Panc1 (cell line): ENCODE results near the gene LRRFIP1. TPM values are rescaled to one million over a fixed set of nuclear protein-coding genes. Genes with fewer than 3 reads are reported as not detected.

ENCODE experiments used
- ATAC-seq: fragments of 200-7000 bp; cut with Tn5 transposase; 2 replicates; pipeline ENCODE4 v1.9.1; 2020; ENCODE audit warnings: mild to moderate bottlenecking, moderate library complexity
- BruUV-seq: library from RNA; stranded (reverse); fragments of 400-500 nt; replicated peaks from 2 replicates; lab custom pipeline; 2021; lab: Mats Ljungman, UMichigan
- CTCF ChIA-PET: fragments of 300-600 bp; sonication (Branson Sonifier 250); formaldehyde crosslinking; loops from one replicate; lab custom pipeline; 2022; ENCODE audit warnings: antibody characterized with exemption; lab: Charles Lee
- POLR2A ChIA-PET: fragments of 300-600 bp; sonication (Branson Sonifier 250); formaldehyde crosslinking; loops from one replicate; lab custom pipeline; 2022; ENCODE audit warnings: antibody characterized with exemption; lab: Charles Lee
- DNase-seq: peaks from one replicate; pipeline ENCODE4 v3.0.0-alpha.2; 2010; ENCODE audit warnings: low read depth, low spot score
- H3K27ac ChIP-seq: 2 replicates; pipeline ENCODE4 v1.5.1; 2011; ENCODE audit warnings: mild to moderate bottlenecking, low read length, inconsistent platforms
- H3K27me3 ChIP-seq: fragments of 200-500 bp; sonication (Bioruptor generic); 2 replicates; pipeline ENCODE4 v1.6.0; 2014; ENCODE audit warnings: low read length, inconsistent platforms; ENCODE audit not compliant: control insufficient read depth, insufficient read depth
- H3K36me3 ChIP-seq: fragments of 200-500 bp; sonication (Bioruptor generic); 2 replicates; pipeline ENCODE4 v1.5.1; 2014; ENCODE audit warnings: inconsistent platforms, mild to moderate bottlenecking, low read length, moderate library complexity; ENCODE audit not compliant: control insufficient read depth, insufficient read depth
- H3K4me1 ChIP-seq: 2 replicates; pipeline ENCODE4 v1.5.1; 2011; ENCODE audit warnings: inconsistent platforms, mild to moderate bottlenecking, low read length, moderate library complexity; ENCODE audit not compliant: control insufficient read depth, insufficient read depth
- H3K4me3 ChIP-seq, 2 experiments: 2 replicates each; pipeline ENCODE4 v1.5.1; 2011 to 2012; ENCODE audit warnings: low read depth in 2 of 2, low read length in 2 of 2, mild to moderate bottlenecking in 2 of 2, inconsistent platforms in 1 of 2, moderate library complexity in 1 of 2
- H3K9me3 ChIP-seq: fragments of 200-500 bp; sonication (Bioruptor generic); 2 replicates; pipeline ENCODE4 v1.5.1; 2014; ENCODE audit warnings: low read depth, mild to moderate bottlenecking, inconsistent platforms, low read length, moderate library complexity; ENCODE audit not compliant: control insufficient read depth, insufficient read depth
- CTCF ChIP-seq: fragments of 450-650 bp; IDR thresholded peaks from 2 replicates; pipeline ENCODE4 v1.5.1; 2017; ENCODE audit warnings: mild to moderate bottlenecking
- POLR2AphosphoS5 ChIP-seq: IDR thresholded peaks from 2 replicates; pipeline ENCODE4 v1.6.1; 2012; ENCODE audit warnings: mild to moderate bottlenecking, low read depth, low read length, moderate library complexity
- REST ChIP-seq, 2 experiments: IDR thresholded peaks; 2 replicates each; pipeline ENCODE4 v1.6.1; 2011 to 2012; ENCODE audit warnings: low read depth in 2 of 2, control low read depth in 1 of 2, low read length in 1 of 2, mild to moderate bottlenecking in 1 of 2, moderate library complexity in 1 of 2; ENCODE audit not compliant: insufficient read depth in 1 of 2
- SIN3A ChIP-seq: IDR thresholded peaks from 2 replicates; pipeline ENCODE4 v1.6.1; 2012; ENCODE audit warnings: low read depth, mild to moderate bottlenecking, low read length, moderate library complexity, borderline replicate concordance; ENCODE audit not compliant: insufficient read depth
- TCF7L2 ChIP-seq: IDR thresholded peaks from 2 replicates; pipeline ENCODE4 v1.6.1; 2011; ENCODE audit warnings: mild to moderate bottlenecking, low read depth, low read length, inconsistent platforms
- in situ Hi-C: cut with HindIII; loops from 2 replicates; pipeline ENCODE4 v1.10.0; 2016; ENCODE audit warnings: low sequenced_read_pairs, low pct_unique_long_range_greater_than_20kb
- intact Hi-C: fragments of 100-400 bp; cut with micrococcal nuclease; formaldehyde crosslinking; loops from one replicate; pipeline ENCODE4 v1.10.0; 2022; ENCODE audit not compliant: unreplicated experiment
- total RNA-seq: library from RNA; stranded (reverse); gene quantifications from one replicate; pipeline ENCODE4 v1.2.1, GENCODE V29; 2021; ENCODE audit not compliant: unreplicated experiment

Gene LRRFIP1
- total RNA-seq, 1 experiment from 2014 or later = 121 TPM

GRCh38 chr2:237682856-237683670 lies 55.7 kb downstream of the LRRFIP1 start:
- H3K27me3 ChIP-seq = no peaks in the 10 kb centered on the region
- no peaks in the 10 kb centered on the region for H3K4me1 ChIP-seq
- no peak for ATAC-seq
- in situ Hi-C loops (no loop called here), intact Hi-C loops (no loop called here)
- DNase-seq = no peak
- no peaks in the 10 kb centered on the region for H3K9me3 ChIP-seq
- H3K36me3 ChIP-seq = no peaks in the 10 kb centered on the region
- ChIA-PET POLR2A (no interaction called here), CTCF (interaction anchor here (0.8 kb wide), 1 partner anchor 52 kb away, joined by 3 read pairs; no protein-coding TSS in a partner anchor)
- no TSS peak for BruUV-seq
- TF ChIP-seq SIN3A (no peak), POLR2AphosphoS5 (no peak), REST (IDR thresholded peaks at IDR 0.05; ENCODE audit: insufficient read depth in 1 of 2, low read depth in 2 of 2, low read length in 1 of 2) (no peak)
- H3K4me3 ChIP-seq = no peak overlapping the region
- no peak overlapping the region for H3K27ac ChIP-seq

- ATAC-seq = peak; percentile 86
- no TSS peak for BruUV-seq
- H3K4me1 ChIP-seq = peaks cover 5% of the 10 kb centered on the region; the same call in 1 of the 2 replicates
- no peak overlapping the region for H3K4me3 ChIP-seq
- no peak overlapping the region for H3K27ac ChIP-seq
- POLR2A ChIA-PET = no interaction called here
- intact Hi-C loops (no loop called here), in situ Hi-C loops (no loop called here)
- no peak for DNase-seq
- H3K27me3 ChIP-seq = no peaks in the 10 kb centered on the region
- TF ChIP-seq TCF7L2 = no peak
- no peak for TF ChIP-seq REST (IDR thresholded peaks at IDR 0.05; ENCODE audit: insufficient read depth in 1 of 2, low read depth in 2 of 2, low read length in 1 of 2)
- no peak for TF ChIP-seq SIN3A
- TF ChIP-seq CTCF = peak; percentile 72
- TF ChIP-seq POLR2AphosphoS5 = no peak
- H3K36me3 ChIP-seq = no peaks in the 10 kb centered on the region
- no peaks in the 10 kb centered on the region for H3K9me3 ChIP-seq
- CTCF ChIA-PET = interaction anchor here (0.6 to 2.0 kb wide), 5 partner anchors 12 to 160 kb away, joined by 3 to 16 read pairs (median 4); no protein-coding TSS in a partner anchor
Measured at GRCh38 chr2:237685408-237685807, 58.0 kb downstream of the LRRFIP1 start.
